CD4-positive, alpha-beta memory T cell (primary cell): ENCODE measurements around the gene CELF5. TPM values are rescaled to one million over a fixed set of nuclear protein-coding genes. Genes with fewer than 3 reads are reported as not detected.

Experiments
- CTCF ChIA-PET: fragments of 350-600 bp; sonication (Branson Sonifier 250); formaldehyde crosslinking; loops from one replicate; lab custom pipeline; 2021; ENCODE audit warnings: inconsistent platforms; ENCODE audit not compliant: partially characterized antibody; lab: Charles Lee
- POLR2A ChIA-PET: fragments of 350-600 bp; sonication (Branson Sonifier 250); formaldehyde crosslinking; loops from one replicate; lab custom pipeline; 2021; ENCODE audit not compliant: partially characterized antibody; lab: Charles Lee
- DNase-seq, 5 donors: peaks; one replicate each; pipeline versions ENCODE4 v3.0.0 to v3.0.0-alpha.2; 2020 to 2022; ENCODE audit warnings: mixed read lengths in 1 of 5
- H3K27ac ChIP-seq: one replicate; pipeline ENCODE4 v1.7.0; 2013; ENCODE audit warnings: low read depth, low read length
- H3K27me3 ChIP-seq: 2 replicates; pipeline ENCODE4 v1.7.0; 2013; ENCODE audit warnings: mild to moderate bottlenecking, low read length, moderate library complexity; ENCODE audit not compliant: insufficient read depth
- H3K36me3 ChIP-seq: 2 replicates; pipeline ENCODE4 v1.7.0; 2013; ENCODE audit warnings: mild to moderate bottlenecking, low read length, moderate library complexity; ENCODE audit not compliant: insufficient read depth
- H3K4me1 ChIP-seq: 2 replicates; pipeline ENCODE4 v1.7.0; 2013; ENCODE audit warnings: mild to moderate bottlenecking, low read length, moderate library complexity; ENCODE audit not compliant: insufficient read depth
- H3K4me3 ChIP-seq, 2 donors: one replicate each; pipeline ENCODE4 v1.7.0; 2013; ENCODE audit warnings: low read length in 2 of 2, mild to moderate bottlenecking in 1 of 2
- H3K9me3 ChIP-seq, 2 donors: one replicate each; pipeline ENCODE4 v1.7.0; 2013; ENCODE audit warnings: low read length in 2 of 2, control low read depth in 1 of 2; ENCODE audit not compliant: control insufficient read depth in 1 of 2
- H3K27ac Mint-ChIP-seq, 7 donors: one replicate each; pipeline ENCODE4 v1.8.0; 2020 to 2021; ENCODE audit warnings: mixed read lengths in 7 of 7, mild to moderate bottlenecking in 6 of 7, inconsistent platforms in 3 of 7, moderate library complexity in 3 of 7
- H3K27me3 Mint-ChIP-seq, 2 donors: one replicate each; pipeline ENCODE4 v1.8.0; 2020 to 2021; ENCODE audit warnings: mixed read lengths in 2 of 2
- H3K36me3 Mint-ChIP-seq, 2 donors: one replicate each; pipeline ENCODE4 v1.8.0; 2020 to 2021; ENCODE audit warnings: mixed read lengths in 2 of 2, inconsistent platforms in 1 of 2, mild to moderate bottlenecking in 1 of 2
- H3K4me1 Mint-ChIP-seq, 4 donors: one replicate each; pipeline ENCODE4 v1.8.0; 2020 to 2021; ENCODE audit warnings: mixed read lengths in 4 of 4, mild to moderate bottlenecking in 1 of 4
- H3K4me3 Mint-ChIP-seq, 8 donors: one replicate each; pipeline ENCODE4 v1.8.0; 2020 to 2021; ENCODE audit warnings: mixed read lengths in 8 of 8, mild to moderate bottlenecking in 7 of 8, moderate library complexity in 6 of 8, inconsistent platforms in 3 of 8
- H3K9me3 Mint-ChIP-seq, 8 donors: one replicate each; pipeline ENCODE4 v1.8.0; 2020 to 2021; ENCODE audit warnings: mixed read lengths in 8 of 8, mild to moderate bottlenecking in 5 of 8, inconsistent platforms in 3 of 8, moderate library complexity in 1 of 8
- intact Hi-C: fragments of 100-400 bp; cut with micrococcal nuclease; formaldehyde crosslinking; loops from one replicate; pipeline ENCODE4 v1.15.1; 2023
- polyA plus RNA-seq, 2 donors: library from polyadenylated mRNA; unstranded; fragments of 300-500 nt; fragmentation: Illumina TruSeq; gene quantifications; one replicate each; pipeline ENCODE4 v1.2.3, GENCODE V29; 2021
- total RNA-seq, 2 experiments: library from RNA; stranded (reverse); gene quantifications; one replicate each; pipeline ENCODE4 v1.2.3, GENCODE V29; 2021

CELF5 gene
- total and polyA plus RNA-seq, 4 experiments from 2014 or later = 0.32 to 0.64 (median 0.44) TPM; not detected in 1

DNA sequence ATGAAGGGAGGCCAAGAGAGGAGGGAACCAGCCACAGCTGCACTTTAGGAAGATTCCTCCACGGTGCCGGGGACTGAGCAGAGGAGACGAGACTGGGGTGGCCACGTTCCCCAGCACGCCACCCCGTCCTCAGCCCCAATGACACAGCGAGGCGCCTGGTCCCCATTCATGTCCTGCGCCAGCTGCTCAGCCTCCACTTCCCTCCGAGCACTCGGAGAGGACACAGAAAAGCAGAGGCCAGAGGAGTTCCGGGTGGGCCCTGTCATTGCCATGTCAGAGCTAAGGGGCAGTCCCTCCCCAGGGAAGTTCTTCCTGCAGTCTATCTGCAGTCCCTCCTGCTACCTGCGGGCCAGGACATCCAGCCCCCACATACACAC is 88.7 kb downstream of the CELF5 start:
- no peaks in the 10 kb centered on the region for H3K9me3 Mint-ChIP-seq
- H3K27ac Mint-ChIP-seq = no peak overlapping the region
- intact Hi-C loops = no loop called here
- no peak for DNase-seq
- H3K27ac ChIP-seq = no peak overlapping the region
- H3K27me3 ChIP-seq = no peaks in the 10 kb centered on the region
- no peaks in the 10 kb centered on the region for H3K36me3 Mint-ChIP-seq
- H3K4me3 ChIP-seq = no peak overlapping the region
- H3K36me3 ChIP-seq = no peaks in the 10 kb centered on the region
- H3K4me1 ChIP-seq = no peaks in the 10 kb centered on the region
- ChIA-PET CTCF (interaction anchor here (0.9 to 1.0 kb wide), 2 partner anchors 9 to 116 kb away, joined by 3 to 4 read pairs; no protein-coding TSS in a partner anchor), POLR2A (no interaction called here)
- no peak overlapping the region for H3K4me3 Mint-ChIP-seq
- H3K27me3 Mint-ChIP-seq = peaks cover 20 to 24% of the 10 kb centered on the region in 2 donors
- H3K4me1 Mint-ChIP-seq = no peaks in the 10 kb centered on the region
- no peaks in the 10 kb centered on the region for H3K9me3 ChIP-seq

DNA sequence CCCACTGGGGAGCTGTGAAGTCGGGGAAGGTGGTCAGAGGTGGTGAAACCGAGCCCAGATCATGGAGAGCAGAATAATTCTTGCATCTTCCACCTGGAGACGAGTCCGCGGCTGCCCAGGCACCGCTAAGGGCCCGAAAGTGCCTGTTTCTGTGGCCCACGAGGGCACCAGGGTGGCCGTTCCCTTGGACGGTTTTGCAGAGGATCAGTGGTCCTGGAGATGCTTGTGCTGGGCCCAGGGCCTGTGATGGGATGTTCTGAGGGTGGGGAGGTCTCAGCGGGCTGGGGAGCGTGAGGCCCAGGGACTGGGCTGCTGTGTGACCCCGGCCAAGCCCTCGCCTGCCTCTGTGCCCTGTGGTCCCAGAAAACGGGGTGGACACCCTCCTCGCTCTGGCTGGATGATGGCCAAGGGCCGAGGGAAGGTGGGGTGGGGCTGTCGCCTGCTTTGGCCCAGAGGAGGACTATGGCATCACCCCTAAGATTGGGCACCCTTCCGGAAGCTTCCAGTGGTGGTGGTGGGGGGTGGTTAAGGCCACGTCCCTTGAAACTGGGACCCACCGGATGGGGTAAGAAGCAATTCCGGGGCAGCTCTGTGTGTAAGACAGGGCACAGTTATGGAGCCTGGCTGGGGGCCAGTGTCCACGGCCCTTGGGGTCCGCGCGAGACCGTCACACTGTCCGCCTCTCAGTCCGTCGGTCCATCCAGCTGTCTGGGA is 90.7 kb downstream of the CELF5 start:
- ChIA-PET CTCF (no interaction called here), POLR2A (no interaction called here)
- Mint-ChIP-seq H3K27ac (no peak overlapping the region), H3K4me1 (no peaks in the 10 kb centered on the region), H3K4me3 (no peak overlapping the region), H3K27me3 (peaks cover 18 to 22% of the 10 kb centered on the region in 2 donors), H3K36me3 (no peaks in the 10 kb centered on the region), H3K9me3 (no peaks in the 10 kb centered on the region)
- Histone ChIP-seq H3K4me1 (no peaks in the 10 kb centered on the region), H3K27ac (no peak overlapping the region), H3K9me3 (no peaks in the 10 kb centered on the region), H3K4me3 (no peak overlapping the region), H3K36me3 (no peaks in the 10 kb centered on the region), H3K27me3 (no peaks in the 10 kb centered on the region)
- DNase-seq = no peak
- intact Hi-C loops = no loop called here

DNA sequence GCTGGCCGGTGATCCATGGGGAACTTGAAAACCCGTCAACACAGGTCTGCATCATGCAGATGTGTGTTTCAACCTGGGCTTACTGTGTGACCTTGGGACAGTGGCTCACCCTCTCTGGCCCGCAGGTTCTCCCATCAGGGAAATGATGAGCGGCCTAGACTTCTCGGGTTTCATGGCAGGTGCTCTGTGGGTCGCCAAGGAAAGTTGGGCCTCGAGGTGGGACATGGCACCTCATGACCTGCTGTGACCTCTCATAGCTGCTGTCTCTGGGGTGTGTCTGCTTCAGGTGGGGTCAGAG is 91.2 kb downstream of the CELF5 start:
- no peaks in the 10 kb centered on the region for H3K4me1 ChIP-seq
- Mint-ChIP-seq H3K36me3 (no peaks in the 10 kb centered on the region), H3K27me3 (peaks cover 15 to 20% of the 10 kb centered on the region in 2 donors), H3K9me3 (no peaks in the 10 kb centered on the region), H3K4me3 (no peak overlapping the region), H3K4me1 (no peaks in the 10 kb centered on the region), H3K27ac (no peak overlapping the region)
- ChIA-PET CTCF (no interaction called here), POLR2A (no interaction called here)
- no peak for DNase-seq
- H3K9me3 ChIP-seq = no peaks in the 10 kb centered on the region
- H3K27ac ChIP-seq = no peak overlapping the region
- no peaks in the 10 kb centered on the region for H3K27me3 ChIP-seq
- intact Hi-C loops = no loop called here
- H3K4me3 ChIP-seq = no peak overlapping the region
- H3K36me3 ChIP-seq = no peaks in the 10 kb centered on the region

DNA sequence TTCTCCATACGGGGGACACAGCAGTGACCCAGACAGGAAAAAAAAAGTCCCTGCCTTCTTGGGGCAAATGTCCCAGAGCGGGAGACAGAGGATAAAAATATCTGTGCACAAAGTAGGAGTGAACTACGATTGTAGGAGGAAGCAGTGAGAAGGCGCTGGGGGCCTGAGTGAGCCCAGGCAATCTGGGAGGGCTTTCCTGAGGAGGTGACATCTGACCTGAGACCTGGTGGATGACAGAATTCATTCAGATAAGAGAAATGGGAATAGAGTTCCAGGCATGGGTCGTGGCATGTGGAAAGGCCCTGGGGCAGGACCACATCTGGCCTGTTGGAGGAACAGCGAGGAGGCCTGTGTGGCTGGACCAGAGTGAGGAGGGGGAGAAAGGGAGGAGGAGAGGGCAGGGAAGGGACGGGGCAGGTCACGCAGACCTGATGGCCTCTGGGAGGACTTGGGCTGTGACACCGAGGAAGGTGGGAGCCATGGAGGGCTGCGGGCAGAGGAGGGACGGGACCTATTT is 91.7 kb downstream of the CELF5 start:
- Mint-ChIP-seq H3K4me1 (no peaks in the 10 kb centered on the region), H3K27ac (peak overlapping the region in 1 of 7 donors; percentile 19), H3K27me3 (peaks cover 17 to 23% of the 10 kb centered on the region in 2 donors), H3K9me3 (no peaks in the 10 kb centered on the region), H3K4me3 (no peak overlapping the region), H3K36me3 (no peaks in the 10 kb centered on the region)
- H3K27me3 ChIP-seq = no peaks in the 10 kb centered on the region
- no peak overlapping the region for H3K4me3 ChIP-seq
- POLR2A ChIA-PET = no interaction called here
- no peak overlapping the region for H3K27ac ChIP-seq
- no peaks in the 10 kb centered on the region for H3K4me1 ChIP-seq
- no peak for DNase-seq
- intact Hi-C loops = no loop called here
- no peaks in the 10 kb centered on the region for H3K36me3 ChIP-seq
- CTCF ChIA-PET = no interaction called here
- no peaks in the 10 kb centered on the region for H3K9me3 ChIP-seq

DNA sequence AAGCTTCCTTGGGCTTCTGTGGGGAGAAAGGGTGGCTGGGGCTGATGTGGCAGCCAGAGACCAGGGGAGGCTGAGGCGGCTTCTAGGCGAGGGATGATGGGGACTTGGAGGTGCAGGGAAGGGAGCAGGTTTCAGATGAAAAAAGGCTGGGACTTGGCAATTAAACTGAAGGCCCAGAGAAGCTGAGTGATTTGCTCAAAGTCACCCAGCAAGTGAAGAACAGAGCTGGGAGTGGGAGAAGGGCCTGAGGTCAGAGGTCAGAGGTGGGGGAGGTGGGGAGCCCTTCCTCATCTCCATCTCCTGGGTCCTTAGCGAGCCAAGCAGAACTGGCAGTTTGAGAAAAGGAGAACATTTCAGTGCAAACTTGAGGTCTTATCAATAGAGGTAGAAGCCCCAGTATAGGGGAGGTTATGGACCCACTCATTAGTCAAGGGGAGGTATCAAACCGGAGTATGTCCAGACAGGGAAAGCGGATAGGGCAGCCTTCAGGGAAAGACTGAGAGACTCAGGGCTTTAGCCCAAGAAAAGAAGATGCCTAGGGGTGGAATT is 92.3 kb downstream of the CELF5 start:
- no peaks in the 10 kb centered on the region for H3K9me3 ChIP-seq
- POLR2A ChIA-PET = no interaction called here
- peak overlapping the region in 1 of 8 donors; percentile 48 for H3K4me3 Mint-ChIP-seq
- H3K27me3 ChIP-seq = no peaks in the 10 kb centered on the region
- CTCF ChIA-PET = interaction anchor here (1.2 kb wide), 1 partner anchor 11 kb away, joined by 5 read pairs; no protein-coding TSS in a partner anchor
- no peaks in the 10 kb centered on the region for H3K36me3 ChIP-seq
- no peaks in the 10 kb centered on the region for H3K4me1 ChIP-seq
- H3K4me3 ChIP-seq = no peak overlapping the region
- H3K27ac ChIP-seq = no peak overlapping the region
- intact Hi-C loops = no loop called here
- no peak overlapping the region for H3K27ac Mint-ChIP-seq
- no peak for DNase-seq
- no peaks in the 10 kb centered on the region for H3K4me1 Mint-ChIP-seq
- H3K27me3 Mint-ChIP-seq = peaks cover 16 to 20% of the 10 kb centered on the region in 2 donors
- no peaks in the 10 kb centered on the region for H3K9me3 Mint-ChIP-seq
- H3K36me3 Mint-ChIP-seq = no peaks in the 10 kb centered on the region

DNA sequence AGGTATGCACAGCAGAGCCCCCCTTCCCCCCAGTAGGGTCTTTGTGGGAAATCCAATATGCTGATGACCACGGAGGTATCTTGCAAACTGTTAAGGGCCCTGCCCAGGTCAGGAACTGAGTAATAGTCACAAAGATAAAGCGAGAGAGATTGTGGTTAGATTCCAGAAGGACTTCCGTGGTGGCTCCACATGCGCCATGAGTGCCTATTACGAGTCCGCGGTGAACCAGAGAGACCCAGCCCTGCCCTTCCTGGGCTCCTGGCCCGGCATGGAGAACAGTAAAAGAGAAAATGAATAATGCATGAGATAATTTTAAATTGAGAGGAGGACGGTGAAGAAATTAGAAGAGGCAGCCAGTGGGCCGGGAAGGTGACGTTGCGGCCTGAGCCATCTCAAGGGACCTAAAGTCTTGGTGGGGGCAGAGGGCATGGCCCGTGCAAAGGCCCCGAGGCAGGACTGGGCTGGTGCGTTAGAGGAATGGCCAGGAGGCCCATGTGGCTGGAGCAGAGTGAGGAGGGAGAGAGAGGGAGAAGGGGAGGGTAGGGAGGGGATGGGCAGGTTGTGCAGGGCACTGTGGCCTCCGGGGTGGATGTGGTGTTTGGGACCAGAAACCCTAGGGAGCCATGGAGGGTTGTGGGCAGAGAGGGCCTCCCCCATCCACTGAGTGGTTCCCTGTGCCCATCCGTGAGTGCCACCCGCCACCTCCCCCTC is 95.3 kb downstream of the CELF5 start:
- Histone ChIP-seq H3K9me3 (no peaks in the 10 kb centered on the region), H3K4me1 (no peaks in the 10 kb centered on the region), H3K4me3 (no peak overlapping the region), H3K27me3 (no peaks in the 10 kb centered on the region), H3K27ac (no peak overlapping the region), H3K36me3 (no peaks in the 10 kb centered on the region)
- no peak overlapping the region for H3K4me3 Mint-ChIP-seq
- no peaks in the 10 kb centered on the region for H3K36me3 Mint-ChIP-seq
- H3K4me1 Mint-ChIP-seq = no peaks in the 10 kb centered on the region
- CTCF ChIA-PET = no interaction called here
- intact Hi-C loops = no loop called here
- no peaks in the 10 kb centered on the region for H3K9me3 Mint-ChIP-seq
- POLR2A ChIA-PET = no interaction called here
- H3K27ac Mint-ChIP-seq = no peak overlapping the region
- DNase-seq = no peak
- H3K27me3 Mint-ChIP-seq = peaks cover 12 to 26% of the 10 kb centered on the region in 2 donors

DNA sequence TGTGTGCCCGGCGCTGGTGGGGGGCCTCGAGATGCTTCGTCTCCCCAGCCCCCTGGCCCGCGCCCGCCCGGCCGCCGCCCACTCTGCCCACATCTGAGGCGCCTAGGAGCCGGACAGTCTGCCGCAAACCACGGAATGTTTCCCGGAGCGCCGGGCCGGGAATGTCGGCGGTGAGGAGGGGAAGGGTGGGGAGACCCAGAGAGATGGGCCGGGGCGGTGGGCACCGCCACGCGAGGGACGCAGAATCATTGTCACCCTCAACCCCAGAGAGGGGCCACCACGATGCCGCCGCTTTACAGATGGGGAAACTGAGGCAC is 95.9 kb downstream of the CELF5 start:
- H3K27ac Mint-ChIP-seq = no peak overlapping the region
- Histone ChIP-seq H3K36me3 (no peaks in the 10 kb centered on the region), H3K27me3 (no peaks in the 10 kb centered on the region), H3K4me1 (no peaks in the 10 kb centered on the region), H3K4me3 (no peak overlapping the region), H3K9me3 (no peaks in the 10 kb centered on the region), H3K27ac (no peak overlapping the region)
- H3K27me3 Mint-ChIP-seq = peaks cover 12 to 26% of the 10 kb centered on the region in 2 donors
- no peak for DNase-seq
- H3K36me3 Mint-ChIP-seq = no peaks in the 10 kb centered on the region
- no peaks in the 10 kb centered on the region for H3K4me1 Mint-ChIP-seq
- POLR2A ChIA-PET = no interaction called here
- intact Hi-C loops = no loop called here
- CTCF ChIA-PET = no interaction called here
- H3K4me3 Mint-ChIP-seq = no peak overlapping the region
- no peaks in the 10 kb centered on the region for H3K9me3 Mint-ChIP-seq
